GM21447 (cell line): Measurements from ENCODE around the gene BBS9.

Experiments
- ATAC-seq: cut with Tn5 transposase; IDR thresholded peaks from one replicate; pipeline ENCODE4 v1.9.1; 2021; ENCODE audit not compliant: unreplicated experiment

Gene BBS9

DNA sequence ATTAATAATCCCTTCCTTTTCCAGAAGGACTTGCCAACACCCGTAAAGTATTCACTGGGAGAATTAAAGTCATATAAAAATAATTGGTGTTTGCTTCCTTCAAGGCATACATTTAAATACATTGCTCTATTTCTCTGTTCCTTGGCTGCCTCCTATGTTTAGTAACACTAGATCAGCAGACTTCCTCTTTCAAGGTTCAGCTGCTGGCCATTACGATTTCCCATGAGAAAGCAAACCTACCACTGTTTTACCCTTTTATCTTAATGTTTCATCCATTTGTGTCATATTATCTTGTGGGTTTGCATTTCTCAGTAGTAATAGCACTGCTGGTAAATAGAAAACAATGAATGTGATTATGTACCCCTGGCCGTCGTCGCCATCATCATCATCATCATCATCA is 462.1 kb downstream of the BBS9 start:
- no peak for ATAC-seq

DNA sequence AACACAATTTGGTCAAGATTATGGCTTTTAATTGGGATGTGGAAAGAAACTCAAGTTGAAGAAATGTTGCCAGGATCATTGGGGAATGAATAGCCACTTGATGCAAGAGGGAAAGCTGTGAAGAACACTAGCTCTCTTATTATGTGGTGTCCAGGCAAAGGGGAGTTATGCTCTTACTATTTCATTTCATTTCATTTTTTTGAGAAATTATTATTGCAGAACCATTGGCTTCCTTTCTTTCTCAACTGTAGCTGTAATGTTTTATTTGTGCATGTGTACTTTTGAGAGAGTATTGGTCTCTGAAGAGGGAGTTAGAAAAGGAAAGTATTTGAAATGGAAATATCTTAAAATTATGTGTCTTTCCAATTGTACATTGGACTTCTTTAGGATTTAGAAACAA is 463.4 kb downstream of the BBS9 start:
- no peak for ATAC-seq

DNA sequence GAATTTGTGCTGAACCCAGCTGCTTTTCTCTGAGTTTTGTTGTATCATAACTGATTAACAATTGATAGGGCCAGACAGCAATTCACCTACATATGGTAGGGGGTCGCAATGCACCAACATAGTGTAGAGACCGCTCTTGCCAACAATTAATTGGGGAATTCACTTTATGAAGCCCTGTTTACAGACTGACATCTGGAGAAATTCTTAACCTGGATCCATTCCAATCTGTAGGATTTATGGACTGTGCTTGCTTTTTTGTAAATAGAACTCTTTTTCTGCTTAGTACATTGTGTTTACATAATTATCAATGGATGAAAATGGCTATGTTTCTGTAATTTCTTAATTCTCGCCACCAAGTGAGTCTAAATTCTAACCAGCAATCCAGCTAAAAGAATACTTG is 464.2 kb downstream of the BBS9 start:
- ATAC-seq: no peak

DNA sequence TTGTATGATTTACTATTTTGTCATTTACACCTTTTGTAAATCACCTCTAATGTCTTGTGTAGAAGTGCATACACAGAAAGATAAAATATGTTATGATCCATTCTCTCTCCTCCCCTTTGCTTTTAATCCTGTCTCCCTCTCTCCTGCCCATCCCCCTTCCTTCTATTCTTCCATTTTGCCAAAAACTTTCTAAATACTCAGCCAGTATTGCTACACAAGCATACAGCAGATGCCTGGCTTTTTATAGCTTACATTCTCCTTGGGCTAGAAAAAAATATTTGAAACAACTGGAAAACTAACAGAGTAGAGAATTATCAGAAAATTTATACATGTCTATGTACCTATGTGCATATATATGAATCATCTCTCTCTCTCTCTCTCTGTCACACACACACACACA is 467.3 kb downstream of the BBS9 start:
- ATAC-seq: no peak

DNA sequence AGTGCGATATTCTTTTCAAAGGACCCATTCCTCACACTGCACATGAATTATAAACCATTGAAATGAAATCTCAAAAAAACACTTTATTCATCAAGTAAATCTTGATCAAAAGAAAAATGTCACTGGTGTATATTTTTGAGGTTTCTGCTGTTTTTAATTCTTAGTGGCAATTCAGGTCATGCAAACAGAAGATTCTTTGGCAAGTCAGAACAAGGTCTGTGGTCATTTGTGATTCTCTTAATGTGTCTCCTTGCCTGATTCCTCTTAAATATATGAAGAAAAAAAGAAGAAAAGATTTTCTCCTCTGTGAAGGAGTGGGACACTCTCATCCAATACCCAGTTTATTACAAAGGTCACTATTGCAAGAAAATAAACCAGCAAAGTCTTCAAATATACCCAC is 467.8 kb downstream of the BBS9 start:
- no peak for ATAC-seq

DNA sequence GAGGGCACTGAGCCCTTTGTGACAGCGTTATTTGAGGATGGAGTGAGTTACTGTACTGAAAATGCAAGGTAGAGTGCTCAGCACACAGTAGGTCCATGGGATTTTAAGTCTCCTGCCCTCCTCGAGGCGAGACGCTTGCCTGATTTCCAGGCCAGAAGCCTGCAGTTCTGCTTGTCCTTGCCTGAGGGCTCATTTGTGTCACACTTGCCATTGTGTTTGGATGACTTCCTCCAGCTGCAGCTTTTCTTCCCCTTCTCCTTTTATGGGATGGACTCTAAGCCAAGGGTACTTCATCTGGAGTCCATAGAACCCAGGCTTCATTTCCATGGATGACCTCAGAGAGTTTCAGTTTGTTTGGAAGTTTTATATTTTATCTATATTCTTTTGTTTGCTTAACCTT is 471.7 kb downstream of the BBS9 start:
- no peak for ATAC-seq

DNA sequence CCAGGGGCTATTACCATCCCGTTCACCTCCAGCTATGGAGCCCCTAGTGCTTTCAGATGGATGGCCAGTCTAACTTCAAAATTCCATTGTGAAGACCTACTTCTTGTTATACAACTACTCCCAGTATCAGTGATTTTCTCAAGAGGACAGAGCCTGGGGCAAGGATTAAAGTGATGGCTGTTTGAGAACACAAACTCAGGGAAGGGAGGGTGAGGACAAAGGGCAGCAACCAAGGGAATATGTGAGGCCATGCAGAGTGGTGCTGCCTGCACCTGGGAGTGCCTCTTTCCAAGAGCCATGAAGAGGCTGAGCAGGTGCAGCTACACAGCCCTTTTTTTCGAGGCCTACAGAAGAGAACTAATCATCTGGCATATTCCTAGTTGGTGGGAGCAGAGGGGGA is 472.5 kb downstream of the BBS9 start:
- ATAC-seq: no peak

DNA sequence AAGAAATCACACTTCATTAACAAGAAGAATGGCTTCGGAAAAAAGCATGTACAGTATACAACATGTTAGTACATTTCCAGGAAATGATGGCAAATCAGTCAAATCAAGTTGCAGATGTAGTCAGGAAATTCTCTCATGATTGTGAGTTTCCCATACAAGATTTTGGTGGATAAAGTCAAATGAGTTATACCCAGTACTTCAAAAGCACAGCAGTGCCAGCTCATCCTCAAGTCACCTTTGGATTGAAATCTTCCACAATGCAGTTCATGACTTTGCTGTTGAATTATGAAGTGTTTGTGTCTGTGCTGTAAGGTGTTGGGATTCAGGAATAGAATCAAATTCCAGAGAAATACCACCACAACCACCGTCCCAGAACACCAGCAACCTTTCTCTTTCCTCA is 474.7 kb downstream of the BBS9 start:
- ATAC-seq: no peak

DNA sequence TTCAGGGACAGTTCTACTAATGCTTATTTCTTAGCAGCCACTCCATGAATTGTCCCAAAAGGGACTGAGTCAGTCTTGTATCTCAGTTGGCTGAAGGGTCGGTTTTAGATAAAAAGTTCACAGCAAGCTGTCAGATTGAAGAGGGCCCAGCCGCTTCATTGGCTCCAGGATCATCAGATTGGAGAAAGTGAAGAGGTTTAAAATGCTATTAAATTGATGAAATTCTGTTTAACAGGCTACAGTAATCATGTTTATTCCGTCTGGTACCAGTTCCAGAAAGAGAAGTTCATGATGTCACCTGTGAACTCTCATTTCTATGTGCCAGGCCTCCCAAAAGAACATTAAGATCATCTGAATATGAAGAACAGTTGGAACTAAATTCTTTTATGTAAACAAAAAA is 481.6 kb downstream of the BBS9 start:
- no peak for ATAC-seq

DNA sequence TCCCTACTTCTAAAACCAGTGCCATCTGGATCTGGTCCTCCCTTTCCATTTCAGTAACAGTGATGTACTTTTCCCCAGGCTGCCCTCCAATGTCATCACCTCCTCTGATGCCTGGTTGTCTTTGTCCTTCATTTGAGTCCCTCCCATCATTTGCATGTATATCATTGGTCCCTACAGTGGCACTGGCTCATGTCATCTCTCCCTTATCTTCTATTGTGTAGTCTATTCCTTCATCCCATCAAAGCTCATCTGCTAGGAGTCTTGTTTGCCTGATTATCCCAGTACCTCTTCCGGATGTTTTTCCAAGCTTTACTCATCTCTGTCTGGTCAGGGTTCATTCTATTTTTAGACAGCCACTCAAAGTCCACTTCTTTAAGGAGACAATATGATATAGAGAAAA is 483.1 kb downstream of the BBS9 start:
- no peak for ATAC-seq

DNA sequence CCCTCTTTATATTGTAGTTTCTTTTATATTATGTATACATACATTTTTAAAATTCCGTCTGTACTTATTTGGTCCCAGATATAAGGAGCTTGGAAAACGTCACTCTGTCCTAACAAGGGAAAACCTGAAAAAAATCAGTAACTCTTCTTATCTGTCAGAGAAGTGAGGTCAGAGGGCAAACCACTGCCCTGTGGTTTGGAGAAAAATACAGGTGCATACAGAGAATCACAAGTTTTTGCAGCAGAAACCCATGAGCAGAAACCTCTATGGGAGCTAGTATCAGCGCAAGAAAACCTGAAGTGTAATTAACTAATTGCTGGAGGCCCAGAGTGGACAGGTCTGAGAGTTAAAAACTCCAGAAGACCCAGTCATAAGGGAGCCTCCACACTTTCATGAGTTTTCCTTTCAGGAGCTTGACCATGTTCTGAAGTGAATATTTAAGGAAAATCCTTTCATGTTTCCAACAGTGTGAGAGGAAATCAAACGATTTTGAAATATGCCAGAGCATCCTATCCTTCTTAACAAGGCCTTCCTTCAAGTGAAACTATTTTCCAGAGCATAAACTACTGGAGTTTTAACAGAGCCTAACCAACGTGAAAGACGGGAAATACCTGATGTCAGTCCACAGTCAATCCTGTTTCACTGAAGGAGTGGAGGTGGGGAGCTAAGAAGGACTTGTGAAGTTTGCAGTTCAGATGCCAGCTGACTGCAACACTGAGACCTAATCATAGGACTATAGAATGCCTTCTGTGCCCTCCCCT is 485.2 kb downstream of the BBS9 start:
- ATAC-seq: no peak

DNA sequence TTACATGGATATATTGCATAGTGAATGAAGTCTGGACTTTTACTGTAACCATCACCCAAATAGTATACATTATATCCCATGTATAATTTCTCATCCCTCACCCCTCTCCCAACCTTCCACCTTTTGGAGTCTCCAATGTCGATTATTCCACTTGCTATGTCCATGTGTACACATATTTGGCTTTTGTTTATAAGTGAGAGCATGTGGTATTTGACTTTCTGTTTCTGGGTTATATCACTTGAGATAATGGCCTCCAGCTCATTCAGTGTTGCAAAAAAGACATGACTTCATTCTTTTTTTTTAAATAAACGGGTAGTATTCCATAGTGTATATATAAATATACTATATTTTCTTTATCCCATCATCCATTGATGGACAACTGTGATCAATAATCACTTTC is 487.4 kb downstream of the BBS9 start:
- ATAC-seq: no peak

DNA sequence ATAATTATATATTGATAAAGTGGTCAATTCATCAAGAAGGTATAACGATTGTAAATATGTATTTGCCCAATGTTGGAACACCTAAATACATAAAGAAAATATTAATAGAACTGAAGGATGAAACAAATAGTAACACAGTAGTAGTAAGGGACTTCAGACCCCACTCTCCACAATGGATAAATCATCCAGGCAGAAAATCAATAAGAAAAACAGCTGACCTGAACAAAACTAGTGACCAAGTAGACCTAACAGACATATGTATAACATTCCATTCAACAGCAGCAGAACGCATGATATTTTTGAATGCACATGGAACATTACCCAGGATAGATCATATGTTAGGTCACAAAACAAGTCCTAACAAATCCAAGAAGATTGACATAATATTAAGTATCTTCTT is 489.9 kb downstream of the BBS9 start:
- no peak for ATAC-seq

DNA sequence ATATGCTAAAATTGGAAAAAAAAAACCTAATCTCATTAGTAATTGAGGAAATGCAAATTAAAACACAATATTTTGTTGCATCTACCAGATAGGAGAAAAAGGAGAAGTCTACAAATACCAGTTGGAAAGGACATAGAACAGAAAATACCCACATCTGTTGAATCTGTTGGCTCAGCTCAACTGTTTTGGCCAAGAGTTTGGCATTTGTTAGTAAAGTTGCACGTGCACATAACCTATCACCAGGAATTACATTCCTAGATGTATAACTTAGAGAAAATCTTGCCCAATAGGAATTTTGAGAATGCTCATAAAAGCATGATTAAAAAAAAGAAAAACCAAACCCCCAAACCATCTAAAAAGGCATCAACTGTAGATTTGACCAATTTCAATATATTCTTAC is 493.9 kb downstream of the BBS9 start:
- ATAC-seq: no peak

DNA sequence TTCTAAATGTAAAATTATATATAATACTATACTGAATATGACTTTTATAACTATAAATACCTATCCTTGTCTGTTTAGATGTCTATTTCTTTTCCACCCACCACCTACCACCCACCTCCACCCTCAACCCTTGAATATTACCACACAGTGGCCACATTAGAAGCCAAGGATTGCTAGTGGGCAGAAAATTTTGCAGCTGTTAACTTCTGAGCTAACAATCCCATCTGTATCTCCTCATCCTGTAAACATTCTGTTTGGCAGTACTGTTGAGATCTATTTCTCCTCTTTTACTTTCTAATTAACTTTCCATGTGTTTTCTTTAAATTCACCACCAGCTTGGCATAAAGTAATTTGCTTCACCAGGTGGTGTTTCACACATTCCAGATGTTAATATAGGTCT is 494.9 kb downstream of the BBS9 start:
- ATAC-seq: no peak

DNA sequence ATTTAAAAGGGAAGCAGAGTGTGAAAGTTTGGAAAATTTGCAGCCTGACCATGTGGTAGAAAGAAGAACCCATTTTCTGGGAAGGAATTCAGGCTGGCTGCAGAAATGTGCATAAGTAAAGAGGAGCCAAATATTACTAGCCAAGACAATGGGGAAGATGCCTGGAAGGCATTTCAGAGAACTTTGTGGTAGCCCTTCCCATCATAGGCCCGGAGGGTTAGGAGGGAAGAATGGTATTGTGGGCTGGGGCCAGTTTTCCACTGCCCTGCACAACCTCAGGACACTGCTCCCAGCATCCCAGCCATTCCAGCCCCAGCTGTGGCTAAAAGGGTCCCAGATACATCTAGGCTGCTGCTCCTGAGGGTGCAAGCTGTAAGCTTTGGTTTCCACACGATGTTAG is 497.5 kb downstream of the BBS9 start:
- ATAC-seq: no peak

DNA sequence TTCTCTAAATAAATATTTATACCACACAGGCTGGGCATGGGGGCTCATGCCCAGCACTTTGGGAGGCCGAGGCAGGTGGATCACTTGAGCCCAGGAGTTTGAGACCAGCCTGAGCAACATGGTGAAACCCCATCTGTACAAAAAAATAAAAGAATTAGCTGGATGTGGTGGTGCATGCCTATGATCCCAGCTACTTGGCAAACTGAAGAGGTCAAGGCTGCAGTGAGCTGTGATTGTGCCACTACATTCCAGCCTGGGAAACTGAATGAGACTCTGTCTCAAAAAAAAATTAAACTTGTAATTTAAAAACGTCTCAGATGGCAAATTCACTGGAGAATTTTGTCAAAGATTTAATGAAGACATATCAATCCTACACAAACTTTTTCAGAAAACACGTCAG is 498.4 kb downstream of the BBS9 start:
- ATAC-seq: no peak

DNA sequence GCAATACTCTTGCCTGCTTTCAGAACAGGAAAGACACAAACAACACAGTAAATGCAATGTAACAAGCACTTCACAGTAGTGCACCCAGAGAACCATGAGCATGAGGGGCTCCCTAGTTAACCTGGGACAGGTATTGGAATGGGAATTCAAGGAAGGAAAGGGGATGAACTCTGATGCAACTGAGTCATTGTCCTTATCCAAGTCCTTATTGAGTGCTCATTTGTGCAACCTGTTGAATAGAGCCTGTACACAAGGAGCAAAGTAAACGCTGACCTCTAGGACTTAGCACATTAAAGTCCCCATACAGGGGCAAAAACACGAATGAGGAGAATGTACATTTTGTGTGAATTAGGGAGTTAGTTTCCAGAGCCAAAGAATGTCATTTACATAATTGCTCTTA is 499.5 kb downstream of the BBS9 start:
- no peak for ATAC-seq

DNA sequence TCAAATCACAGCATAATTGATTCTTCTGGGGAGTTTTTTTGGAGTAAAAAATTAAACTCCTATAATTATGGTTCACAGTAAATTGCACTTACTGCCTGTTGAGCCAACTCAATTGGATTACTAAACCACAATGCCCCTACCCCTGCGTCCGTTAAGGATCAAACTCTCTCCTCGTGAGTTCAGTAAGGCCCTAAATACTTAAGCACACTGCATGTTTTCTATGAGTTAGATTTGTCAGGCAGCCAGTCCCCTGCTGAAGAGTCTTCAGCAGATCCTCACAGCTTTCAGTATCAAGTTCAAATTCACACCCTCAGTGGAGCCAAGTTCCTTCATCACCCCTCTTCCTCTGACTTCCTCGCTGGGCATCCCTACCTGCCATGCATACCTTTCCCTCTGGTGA is 501.0 kb downstream of the BBS9 start:
- ATAC-seq: no peak

DNA sequence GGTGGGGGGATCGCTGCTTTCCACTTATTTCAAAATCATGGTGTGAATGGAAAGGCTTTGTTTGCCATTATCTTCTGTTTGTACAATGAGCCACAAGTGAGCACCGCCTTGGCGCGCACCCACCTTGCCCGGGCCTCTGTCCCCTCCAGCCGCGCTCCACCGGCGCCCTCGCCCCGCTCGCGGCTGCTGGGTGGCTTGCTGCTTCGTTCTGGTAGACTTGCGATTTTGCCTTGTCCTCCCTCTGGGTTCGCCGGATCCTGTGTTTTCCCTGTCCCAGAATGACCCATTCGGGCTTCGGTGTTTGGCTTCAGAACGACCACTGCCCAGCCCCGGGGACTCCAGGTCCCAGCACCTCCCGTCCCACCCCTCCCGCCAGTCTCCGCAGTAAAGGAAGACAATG is 503.0 kb downstream of the BBS9 start:
- ATAC-seq: no peak

DNA sequence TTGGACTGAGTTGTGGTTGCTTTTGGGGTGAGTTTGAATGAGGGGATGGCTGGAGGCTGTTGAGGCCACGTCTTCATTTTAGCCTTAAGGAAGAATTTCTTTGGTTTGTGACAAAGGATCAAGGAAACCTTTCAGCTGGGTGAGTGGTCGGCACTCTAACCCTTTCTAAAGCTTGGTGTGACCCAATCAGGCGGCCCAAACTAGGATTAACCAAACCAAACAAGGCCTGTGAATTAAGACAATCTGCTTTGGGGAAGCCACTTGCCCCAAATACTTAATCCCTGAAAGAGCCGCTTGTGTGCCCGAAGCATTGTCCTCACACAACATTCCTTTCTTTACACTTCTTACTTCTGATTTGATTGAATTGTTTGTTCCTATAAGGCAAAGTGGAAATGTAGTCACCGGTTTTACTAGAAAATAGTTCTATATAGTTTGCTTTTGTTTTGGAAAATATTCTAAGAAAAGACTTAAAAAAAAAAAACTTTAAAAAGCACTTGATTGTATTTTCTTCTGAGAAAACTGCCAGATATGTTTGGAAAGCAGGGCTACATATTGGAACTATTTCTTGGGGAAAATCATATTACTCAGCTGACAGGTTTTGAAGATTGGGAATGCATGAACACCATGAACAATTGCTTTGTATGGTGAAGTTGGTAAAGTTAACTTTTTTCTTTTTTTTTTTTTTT is 503.6 kb downstream of the BBS9 start:
- no peak for ATAC-seq

DNA sequence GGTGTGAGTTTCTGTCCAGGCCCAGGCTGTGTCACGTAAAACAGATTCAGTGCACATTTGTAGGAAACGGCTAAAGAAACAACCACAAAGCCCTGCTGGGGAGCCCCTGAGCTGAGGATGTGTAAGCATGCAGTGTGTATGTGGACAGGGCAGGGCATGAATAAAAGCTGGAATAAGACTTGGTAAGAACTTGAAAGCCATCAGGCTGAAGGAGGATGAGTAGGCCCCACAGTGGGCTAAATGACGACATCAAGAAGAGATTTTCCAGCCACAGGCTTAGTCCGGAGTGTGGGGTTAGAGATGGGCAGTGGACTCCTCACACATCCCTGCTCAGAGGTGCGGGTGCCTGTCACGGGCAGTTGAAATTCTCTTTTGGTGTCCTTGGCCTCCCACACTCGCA is 505.2 kb downstream of the BBS9 start:
- ATAC-seq: no peak

DNA sequence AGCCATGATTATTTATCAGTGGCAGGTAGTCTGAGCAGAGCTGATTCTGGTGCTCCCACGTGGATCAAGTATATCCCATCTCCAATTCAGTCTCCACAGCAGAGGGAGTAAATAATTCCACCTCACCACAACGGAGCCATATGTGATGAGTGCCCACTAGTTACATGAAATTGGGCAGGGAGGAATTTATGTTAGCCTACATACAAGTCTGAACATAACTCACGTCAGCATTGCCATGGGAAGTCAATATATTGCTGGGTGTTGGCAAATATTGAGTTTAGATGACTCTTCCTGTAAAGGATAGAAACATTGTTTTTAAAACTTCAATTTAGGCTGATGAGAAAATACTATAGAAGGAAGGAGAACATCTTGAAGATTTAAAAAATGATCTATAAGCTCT is 507.0 kb downstream of the BBS9 start:
- ATAC-seq: no peak
